Transverse colon (tissue), 4 donors: Measurements from ENCODE around the gene MMP24OS. TPM values are rescaled to one million over a fixed set of nuclear protein-coding genes. Genes with fewer than 3 reads are reported as not detected.

Experiments used
- DNase-seq: peaks from one replicate; pipeline ENCODE4 v3.0.0-alpha.2; 2019
- H3K27ac ChIP-seq, 4 donors: fragments of 200-600 bp; sonication (generic); 2 replicates each; pipeline ENCODE4 v1.5.1; 2016 to 2018; ENCODE audit warnings: inconsistent platforms in 4 of 4
- H3K27me3 ChIP-seq: fragments of 200-600 bp; sonication (generic); 2 replicates; pipeline ENCODE4 v1.5.1; 2017; ENCODE audit warnings: inconsistent platforms
- H3K36me3 ChIP-seq, 4 donors: fragments of 200-600 bp; sonication (generic); 2 replicates each; pipeline ENCODE4 v1.5.1; 2017 to 2019; ENCODE audit warnings: inconsistent platforms in 4 of 4
- H3K4me1 ChIP-seq, 4 donors: fragments of 200-600 bp; sonication (generic); 2 replicates each; pipeline ENCODE4 v1.5.1; 2017 to 2020; ENCODE audit warnings: inconsistent platforms in 4 of 4
- H3K4me3 ChIP-seq, 4 donors: fragments of 200-600 bp; sonication (generic); 1 replicate in 1 of 4; 2 replicates in 3 of 4; pipeline versions ENCODE4 v1.5.1 to v1.6.1; 2017 to 2019; ENCODE audit warnings: inconsistent platforms in 4 of 4
- H3K9me3 ChIP-seq, 2 donors: fragments of 200-600 bp; sonication (generic); 2 replicates each; pipeline ENCODE4 v1.5.1; 2017 to 2019; ENCODE audit warnings: inconsistent platforms in 2 of 2
- CTCF ChIP-seq, 5 experiments: fragments of 200-600 bp in 3 of 5; fragments of 450-650 bp in 2 of 5; sonication (generic) in 3 of 5; IDR thresholded peaks; 1 replicate in 2 of 5; 2 replicates in 3 of 5; pipeline ENCODE4 v1.5.1; 2016 to 2017; ENCODE audit warnings: antibody characterized with exemption in 5 of 5, inconsistent platforms in 3 of 5, mild to moderate bottlenecking in 2 of 5, moderate library complexity in 1 of 5
- EP300 ChIP-seq: sonication (generic); formaldehyde crosslinking; IDR thresholded peaks from one replicate; pipeline ENCODE4 v1.6.1; 2017; ENCODE audit warnings: antibody characterized with exemption, low read depth
- POLR2A ChIP-seq: fragments of 450-650 bp; IDR thresholded peaks from one replicate; pipeline ENCODE4 v1.6.1; 2016; ENCODE audit warnings: antibody characterized with exemption, mild to moderate bottlenecking, moderate library complexity
- POLR2AphosphoS5 ChIP-seq, 3 donors: sonication (generic); formaldehyde crosslinking; IDR thresholded peaks; one replicate each; pipeline ENCODE4 v1.6.1; 2016; ENCODE audit warnings: antibody characterized with exemption in 3 of 3
- WGBS, 2 donors: methylation state at CpG; one replicate each; pipeline ENCODE4 v1.1.5; 2018; ENCODE audit warnings: low coverage in 1 of 2; 5-methylcytosine and 5-hydroxymethylcytosine counted together
- in situ Hi-C, 4 donors: fragments of 200-750 bp; cut with MboI; loops; one replicate each; pipeline versions ENCODE4 v1.15.0 to v1.15.1; 2017; ENCODE audit warnings: low sequenced_read_pairs in 3 of 4, low pct_ligation_motif_present in 1 of 4, low pct_unique_long_range_greater_than_20kb in 1 of 4
- intact Hi-C: fragments of 100-400 bp; cut with DNase I; formaldehyde crosslinking; loops from one replicate; pipeline ENCODE4 v1.15.1; 2023; ENCODE audit warnings: low total_unique reads
- total RNA-seq, 4 donors: library from RNA; depleted of rRNA; stranded (reverse); fragments of >200 nt; gene quantifications; one replicate each; pipeline ENCODE4 v1.1.0, GENCODE V29; 2016

MMP24OS gene
- total RNA-seq, 4 donors from 2014 or later = 32.4 to 81.1 (median 47.9) TPM

- WGBS, 2 donors = 60 to 62% methylated on average over 2 of the region's 2 CpGs
- DNase-seq = no peak
- intact Hi-C loops (no loop called here), in situ Hi-C loops (no loop called here)
- TF ChIP-seq POLR2A (no peak), POLR2AphosphoS5 (IDR thresholded peaks at IDR 0.05) (no peak), CTCF (IDR thresholded peaks at IDR 0.05) (no peak), EP300 (no peak)
- Histone ChIP-seq H3K4me3 (no peak overlapping the region), H3K9me3 (no peaks in the 10 kb centered on the region), H3K27me3 (no peaks in the 10 kb centered on the region), H3K36me3 (no peaks in the 10 kb centered on the region), H3K27ac (no peak overlapping the region), H3K4me1 (no peaks in the 10 kb centered on the region)
Measured at GRCh38 chr20:35243317-35243716, 34.6 kb downstream of the MMP24OS start.

- Histone ChIP-seq H3K4me3 (no peak overlapping the region), H3K27me3 (no peaks in the 10 kb centered on the region), H3K27ac (no peak overlapping the region), H3K4me1 (no peaks in the 10 kb centered on the region), H3K9me3 (no peaks in the 10 kb centered on the region), H3K36me3 (no peaks in the 10 kb centered on the region)
- in situ Hi-C loops = no loop called here
- no peak for DNase-seq
- 63 to 83% methylated on average over 2 of the region's 2 CpGs for WGBS, 2 donors
- no peak for TF ChIP-seq CTCF (IDR thresholded peaks at IDR 0.05)
- no peak for TF ChIP-seq POLR2A
- no peak for TF ChIP-seq POLR2AphosphoS5 (IDR thresholded peaks at IDR 0.05)
- TF ChIP-seq EP300 = no peak
- intact Hi-C loops = no loop called here
Measured at GRCh38 chr20:35240811-35241293, 37.1 kb downstream of the MMP24OS start.

GRCh38 chr20:35240083-35240810 is 37.7 kb downstream of the MMP24OS start:
- in situ Hi-C loops = no loop called here
- no peak for TF ChIP-seq POLR2A
- Histone ChIP-seq H3K9me3 (no peaks in the 10 kb centered on the region), H3K27ac (no peak overlapping the region), H3K4me1 (no peaks in the 10 kb centered on the region), H3K27me3 (no peaks in the 10 kb centered on the region), H3K4me3 (no peak overlapping the region), H3K36me3 (no peaks in the 10 kb centered on the region)
- intact Hi-C loops = no loop called here
- DNase-seq = no peak
- 83 to 84% methylated on average over 2 to 5 of the region's 5 CpGs for WGBS, 2 donors

GRCh38 chr20:35238735-35239134 is 39.2 kb downstream of the MMP24OS start:
- TF ChIP-seq CTCF (IDR thresholded peaks at IDR 0.05) (no peak), EP300 (no peak), POLR2AphosphoS5 (IDR thresholded peaks at IDR 0.05) (no peak), POLR2A (no peak)
- H3K9me3 ChIP-seq = no peaks in the 10 kb centered on the region
- no peak overlapping the region for H3K27ac ChIP-seq
- H3K36me3 ChIP-seq = no peaks in the 10 kb centered on the region
- intact Hi-C loops = no loop called here
- H3K4me1 ChIP-seq = no peaks in the 10 kb centered on the region
- in situ Hi-C loops = no loop called here
- no peak for DNase-seq
- no peak overlapping the region for H3K4me3 ChIP-seq
- 65 to 89% methylated on average over 4 to 5 of the region's 5 CpGs for WGBS, 2 donors
- no peaks in the 10 kb centered on the region for H3K27me3 ChIP-seq

- Histone ChIP-seq H3K9me3 (no peaks in the 10 kb centered on the region), H3K27ac (no peak overlapping the region), H3K36me3 (no peaks in the 10 kb centered on the region), H3K27me3 (no peaks in the 10 kb centered on the region), H3K4me1 (no peaks in the 10 kb centered on the region), H3K4me3 (no peak overlapping the region)
- WGBS, 2 donors = 82 to 93% methylated on average over 4 of the region's 4 CpGs
- intact Hi-C loops (no loop called here), in situ Hi-C loops (no loop called here)
- no peak for TF ChIP-seq POLR2A
- no peak for TF ChIP-seq CTCF (IDR thresholded peaks at IDR 0.05)
- TF ChIP-seq EP300 = no peak
- no peak for TF ChIP-seq POLR2AphosphoS5 (IDR thresholded peaks at IDR 0.05)
- no peak for DNase-seq
Measured at GRCh38 chr20:35238170-35238569, 39.8 kb downstream of the MMP24OS start.
